Transverse colon (tissue), 4 donors: Measurements from ENCODE around the gene TEKT5. TPM values are rescaled to one million over a fixed set of nuclear protein-coding genes. Genes with fewer than 3 reads are reported as not detected.
"Not testable (repeated sequence)": the region's sequence is repeated elsewhere in the genome, so short reads cannot be mapped to it uniquely, and the experiment has no call there.

ENCODE experiments used
- DNase-seq: peaks from one replicate; pipeline ENCODE4 v3.0.0-alpha.2; 2019
- H3K27ac ChIP-seq, 4 donors: fragments of 200-600 bp; sonication (generic); 2 replicates each; pipeline ENCODE4 v1.5.1; 2016 to 2018; ENCODE audit warnings: inconsistent platforms in 4 of 4
- H3K27me3 ChIP-seq: fragments of 200-600 bp; sonication (generic); 2 replicates; pipeline ENCODE4 v1.5.1; 2017; ENCODE audit warnings: inconsistent platforms
- H3K36me3 ChIP-seq, 4 donors: fragments of 200-600 bp; sonication (generic); 2 replicates each; pipeline ENCODE4 v1.5.1; 2017 to 2019; ENCODE audit warnings: inconsistent platforms in 4 of 4
- H3K4me1 ChIP-seq, 4 donors: fragments of 200-600 bp; sonication (generic); 2 replicates each; pipeline ENCODE4 v1.5.1; 2017 to 2020; ENCODE audit warnings: inconsistent platforms in 4 of 4
- H3K4me3 ChIP-seq, 4 donors: fragments of 200-600 bp; sonication (generic); 1 replicate in 1 of 4; 2 replicates in 3 of 4; pipeline versions ENCODE4 v1.5.1 to v1.6.1; 2017 to 2019; ENCODE audit warnings: inconsistent platforms in 4 of 4
- H3K9me3 ChIP-seq, 2 donors: fragments of 200-600 bp; sonication (generic); 2 replicates each; pipeline ENCODE4 v1.5.1; 2017 to 2019; ENCODE audit warnings: inconsistent platforms in 2 of 2
- CTCF ChIP-seq, 5 experiments: fragments of 200-600 bp in 3 of 5; fragments of 450-650 bp in 2 of 5; sonication (generic) in 3 of 5; IDR thresholded peaks; 1 replicate in 2 of 5; 2 replicates in 3 of 5; pipeline ENCODE4 v1.5.1; 2016 to 2017; ENCODE audit warnings: antibody characterized with exemption in 5 of 5, inconsistent platforms in 3 of 5, mild to moderate bottlenecking in 2 of 5, moderate library complexity in 1 of 5
- EP300 ChIP-seq: sonication (generic); formaldehyde crosslinking; IDR thresholded peaks from one replicate; pipeline ENCODE4 v1.6.1; 2017; ENCODE audit warnings: antibody characterized with exemption, low read depth
- POLR2A ChIP-seq: fragments of 450-650 bp; IDR thresholded peaks from one replicate; pipeline ENCODE4 v1.6.1; 2016; ENCODE audit warnings: antibody characterized with exemption, mild to moderate bottlenecking, moderate library complexity
- POLR2AphosphoS5 ChIP-seq, 3 donors: sonication (generic); formaldehyde crosslinking; IDR thresholded peaks; one replicate each; pipeline ENCODE4 v1.6.1; 2016; ENCODE audit warnings: antibody characterized with exemption in 3 of 3
- WGBS, 2 donors: methylation state at CpG; one replicate each; pipeline ENCODE4 v1.1.5; 2018; ENCODE audit warnings: low coverage in 1 of 2; 5-methylcytosine and 5-hydroxymethylcytosine counted together
- in situ Hi-C, 4 donors: fragments of 200-750 bp; cut with MboI; loops; one replicate each; pipeline versions ENCODE4 v1.15.0 to v1.15.1; 2017; ENCODE audit warnings: low sequenced_read_pairs in 3 of 4, low pct_ligation_motif_present in 1 of 4, low pct_unique_long_range_greater_than_20kb in 1 of 4
- intact Hi-C: fragments of 100-400 bp; cut with DNase I; formaldehyde crosslinking; loops from one replicate; pipeline ENCODE4 v1.15.1; 2023; ENCODE audit warnings: low total_unique reads
- total RNA-seq, 4 donors: library from RNA; depleted of rRNA; stranded (reverse); fragments of >200 nt; gene quantifications; one replicate each; pipeline ENCODE4 v1.1.0, GENCODE V29; 2016

Gene TEKT5
- total RNA-seq, 4 donors from 2014 or later: 2.5 TPM; not detected in 3

GRCh38 chr16:10638101-10638500 is 56.6 kb downstream of the TEKT5 start:
- H3K9me3 ChIP-seq: no peaks in the 10 kb centered on the region
- WGBS, 2 donors: 79 to 83% methylated on average over 4 to 6 of the region's 6 CpGs
- no peaks in the 10 kb centered on the region for H3K27me3 ChIP-seq
- no peaks in the 10 kb centered on the region for H3K4me1 ChIP-seq
- no peak overlapping the region for H3K27ac ChIP-seq
- in situ Hi-C loops: no loop called here
- no peak for DNase-seq
- no peaks in the 10 kb centered on the region for H3K36me3 ChIP-seq
- no peak for TF ChIP-seq CTCF (IDR thresholded peaks at IDR 0.05)
- TF ChIP-seq POLR2AphosphoS5 (IDR thresholded peaks at IDR 0.05): no peak
- no peak for TF ChIP-seq EP300
- no peak for TF ChIP-seq POLR2A
- intact Hi-C loops: no loop called here
- no peak overlapping the region for H3K4me3 ChIP-seq

GRCh38 chr16:10637337-10638037 is 57.2 kb downstream of the TEKT5 start:
- intact Hi-C loops (no loop called here), in situ Hi-C loops (no loop called here)
- H3K4me3 ChIP-seq: no peak overlapping the region
- no peak for TF ChIP-seq POLR2A
- TF ChIP-seq EP300: no peak
- no peak for TF ChIP-seq POLR2AphosphoS5 (IDR thresholded peaks at IDR 0.05)
- TF ChIP-seq CTCF (IDR thresholded peaks at IDR 0.05): no peak
- H3K36me3 ChIP-seq: no peaks in the 10 kb centered on the region
- no peaks in the 10 kb centered on the region for H3K9me3 ChIP-seq
- DNase-seq: no peak
- H3K4me1 ChIP-seq: no peaks in the 10 kb centered on the region
- no peak overlapping the region for H3K27ac ChIP-seq
- 72 to 84% methylated on average over 5 to 6 of the region's 6 CpGs for WGBS, 2 donors
- no peaks in the 10 kb centered on the region for H3K27me3 ChIP-seq

- Histone ChIP-seq H3K27me3 (no peaks in the 10 kb centered on the region), H3K4me1 (no peaks in the 10 kb centered on the region), H3K4me3 (no peak overlapping the region), H3K36me3 (no peaks in the 10 kb centered on the region), H3K27ac (no peak overlapping the region), H3K9me3 (no peaks in the 10 kb centered on the region)
- WGBS, 2 donors: 60 to 93% methylated on average over 1 to 11 of the region's 12 CpGs
- intact Hi-C loops (no loop called here), in situ Hi-C loops (no loop called here)
- no peak for TF ChIP-seq CTCF (IDR thresholded peaks at IDR 0.05)
- no peak for TF ChIP-seq POLR2AphosphoS5 (IDR thresholded peaks at IDR 0.05)
- TF ChIP-seq EP300: no peak
- TF ChIP-seq POLR2A: no peak
- no peak for DNase-seq
These were observed 59.2 kb downstream of the TEKT5 start for GRCh38 chr16:10635365-10636021.

GRCh38 chr16:10633429-10633828 is 61.3 kb downstream of the TEKT5 start:
- intact Hi-C loops, in situ Hi-C loops, H3K27ac ChIP-seq, H3K36me3 ChIP-seq, H3K4me1 ChIP-seq, H3K4me3 ChIP-seq, DNase-seq, H3K9me3 ChIP-seq, H3K27me3 ChIP-seq: not testable (repeated sequence)
- WGBS, 2 donors: 40 to 75% methylated on average over 1 to 3 of the region's 4 CpGs
